K562 (cell line): ENCODE data around the gene GCC1.

Experiments used
- CEBPB ChIP-seq: fragments of 450-650 bp; IDR thresholded peaks from 2 replicates; pipeline ENCODE4 v1.6.1; 2016; ENCODE audit warnings: missing genetic modification characterization, missing compliant biosample characterization
- HIVEP1 ChIP-seq: fragments of 250-450 bp; sonication (Bioruptor Pico); IDR thresholded peaks from 2 replicates; pipeline ENCODE4 v1.4.0; 2020; ENCODE audit warnings: mild to moderate bottlenecking
- RCOR1 ChIP-seq, 2 experiments: IDR thresholded peaks; 2 replicates each; pipeline ENCODE4 v1.6.1; 2012; ENCODE audit warnings: low read depth in 2 of 2, low read length in 2 of 2, borderline replicate concordance in 1 of 2, improper control_type of control experiment in 1 of 2
- TF ChIP-seq, protein P1 (sequence below), 3 experiments: IDR thresholded peaks in 2 of 3; conservative IDR thresholded peaks in 1 of 3; 2 replicates each; pipeline ENCODE4 v1.5.1; 2011 to 2012; ENCODE audit warnings: low read length in 3 of 3, mild to moderate bottlenecking in 3 of 3, control low read depth in 2 of 3, improper control_type of control experiment in 1 of 3, inconsistent platforms in 1 of 3, low read depth in 1 of 3, mixed read lengths in 1 of 3, moderate library complexity in 1 of 3; ENCODE audit not compliant: insufficient read depth in 2 of 3

GRCh38 chr7:127566242-127566641, 19.2 kb downstream of the GCC1 start:
- TF ChIP-seq CEBPB (tag) (no peak), RCOR1 (IDR thresholded peaks at IDR 0.05; ENCODE audit: borderline replicate concordance in 1 of 2, low read depth in 2 of 2, low read length in 2 of 2) (no peak), HIVEP1 (no peak)
- TF ChIP-seq, protein P1, sequence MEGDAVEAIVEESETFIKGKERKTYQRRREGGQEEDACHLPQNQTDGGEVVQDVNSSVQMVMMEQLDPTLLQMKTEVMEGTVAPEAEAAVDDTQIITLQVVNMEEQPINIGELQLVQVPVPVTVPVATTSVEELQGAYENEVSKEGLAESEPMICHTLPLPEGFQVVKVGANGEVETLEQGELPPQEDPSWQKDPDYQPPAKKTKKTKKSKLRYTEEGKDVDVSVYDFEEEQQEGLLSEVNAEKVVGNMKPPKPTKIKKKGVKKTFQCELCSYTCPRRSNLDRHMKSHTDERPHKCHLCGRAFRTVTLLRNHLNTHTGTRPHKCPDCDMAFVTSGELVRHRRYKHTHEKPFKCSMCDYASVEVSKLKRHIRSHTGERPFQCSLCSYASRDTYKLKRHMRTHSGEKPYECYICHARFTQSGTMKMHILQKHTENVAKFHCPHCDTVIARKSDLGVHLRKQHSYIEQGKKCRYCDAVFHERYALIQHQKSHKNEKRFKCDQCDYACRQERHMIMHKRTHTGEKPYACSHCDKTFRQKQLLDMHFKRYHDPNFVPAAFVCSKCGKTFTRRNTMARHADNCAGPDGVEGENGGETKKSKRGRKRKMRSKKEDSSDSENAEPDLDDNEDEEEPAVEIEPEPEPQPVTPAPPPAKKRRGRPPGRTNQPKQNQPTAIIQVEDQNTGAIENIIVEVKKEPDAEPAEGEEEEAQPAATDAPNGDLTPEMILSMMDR (IDR thresholded peaks at IDR 0.05 in 2 of 3, conservative IDR thresholded peaks at IDR 0.05 in 1 of 3; ENCODE audit: insufficient read depth in 2 of 3, low read depth in 1 of 3, low read length in 3 of 3), result no peak
